ENCODE measurements around the gene LRRC27.

The LRRC27 gene

GRCh38 chr10:132402781-132403241 is 70.8 kb downstream of the LRRC27 start:
- no peak for DNase-seq (ENCODE audit: low read depth in 3 of 3)

GRCh38 chr10:132403511-132404168 is 71.6 kb downstream of the LRRC27 start:
- DNase-seq (ENCODE audit: low read depth in 3 of 3), result no peak

- DNase-seq (ENCODE audit: low read depth in 3 of 3), result no peak
Measured at GRCh38 chr10:132404169-132404880, 72.3 kb downstream of the LRRC27 start.

GRCh38 chr10:132404911-132405462 is 73.0 kb downstream of the LRRC27 start:
- DNase-seq (ENCODE audit: low read depth in 3 of 3), result no peak

- no peak for DNase-seq (ENCODE audit: low read depth in 3 of 3)
Measured at GRCh38 chr10:132405463-132405991, 73.5 kb downstream of the LRRC27 start.

- DNase-seq (ENCODE audit: low read depth in 3 of 3), result no peak
Measured at GRCh38 chr10:132406181-132406580, 74.2 kb downstream of the LRRC27 start.

- no peak for DNase-seq (ENCODE audit: low read depth in 3 of 3)
Measured at GRCh38 chr10:132406750-132407149, 74.8 kb downstream of the LRRC27 start.

- DNase-seq (ENCODE audit: low read depth in 3 of 3), result no peak
Measured at GRCh38 chr10:132407243-132407746, 75.3 kb downstream of the LRRC27 start.

GRCh38 chr10:132407846-132408278 is 75.9 kb downstream of the LRRC27 start:
- no peak for DNase-seq (ENCODE audit: low read depth in 3 of 3)

GRCh38 chr10:132408367-132408781 is 76.4 kb downstream of the LRRC27 start:
- no peak for DNase-seq (ENCODE audit: low read depth in 3 of 3)

- DNase-seq (ENCODE audit: low read depth in 3 of 3), result no peak
Measured at GRCh38 chr10:132408823-132409666, 77.1 kb downstream of the LRRC27 start.

GRCh38 chr10:132409667-132410028 is 77.7 kb downstream of the LRRC27 start:
- no peak for DNase-seq (ENCODE audit: low read depth in 3 of 3)

- DNase-seq (ENCODE audit: low read depth in 3 of 3), result no peak
Measured at GRCh38 chr10:132410056-132410778, 78.2 kb downstream of the LRRC27 start.

GRCh38 chr10:132410779-132411532 is 79.0 kb downstream of the LRRC27 start:
- DNase-seq (ENCODE audit: low read depth in 3 of 3), result no peak

GRCh38 chr10:132411561-132412253 is 79.7 kb downstream of the LRRC27 start:
- DNase-seq (ENCODE audit: low read depth in 3 of 3), result no peak

GRCh38 chr10:132412316-132413192 is 80.6 kb downstream of the LRRC27 start:
- DNase-seq (ENCODE audit: low read depth in 3 of 3), result no peak

GRCh38 chr10:132413226-132414205 is 81.5 kb downstream of the LRRC27 start:
- DNase-seq (ENCODE audit: low read depth in 3 of 3), result no peak
